Stimulated activated CD4-positive, alpha-beta T cell treated with anti-CD3 and anti-CD28 coated beads, Interleukin-1b, Interleukin-23, amount 100 ng/mL, for 1 hour (primary cell): Measurements from ENCODE around the gene ARHGAP15.

Source experiments
- DNase-seq, 2 donors: peaks; one replicate each; pipeline ENCODE4 v3.0.0-alpha.2; 2020; ENCODE audit warnings: low read depth in 2 of 2

The ARHGAP15 gene

GRCh38 chr2:143399631-143400069 is 270.4 kb downstream of the ARHGAP15 start:
- no peak for DNase-seq

DNA sequence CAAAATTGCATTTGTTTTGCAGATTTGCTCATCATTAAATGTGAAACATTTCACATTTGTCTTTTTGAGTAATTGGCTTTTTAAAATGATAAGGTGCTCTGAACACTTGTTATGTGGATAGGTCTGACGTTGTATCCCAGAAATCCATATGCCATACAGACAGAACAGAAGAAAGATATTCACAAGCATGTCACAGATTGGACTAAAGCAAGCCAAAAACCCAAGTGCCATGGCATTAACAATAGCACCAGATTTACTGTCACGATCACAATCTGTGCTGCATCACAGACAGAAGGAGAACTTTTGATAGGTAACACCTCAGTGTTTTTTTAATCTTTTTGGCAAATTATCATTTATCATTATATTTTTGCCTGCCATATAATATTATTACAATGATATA is 272.6 kb downstream of the ARHGAP15 start:
- no peak for DNase-seq

GRCh38 chr2:143402451-143402850 is 273.2 kb downstream of the ARHGAP15 start:
- no peak for DNase-seq

GRCh38 chr2:143410082-143410897 is 281.1 kb downstream of the ARHGAP15 start:
- DNase-seq: no peak

DNA sequence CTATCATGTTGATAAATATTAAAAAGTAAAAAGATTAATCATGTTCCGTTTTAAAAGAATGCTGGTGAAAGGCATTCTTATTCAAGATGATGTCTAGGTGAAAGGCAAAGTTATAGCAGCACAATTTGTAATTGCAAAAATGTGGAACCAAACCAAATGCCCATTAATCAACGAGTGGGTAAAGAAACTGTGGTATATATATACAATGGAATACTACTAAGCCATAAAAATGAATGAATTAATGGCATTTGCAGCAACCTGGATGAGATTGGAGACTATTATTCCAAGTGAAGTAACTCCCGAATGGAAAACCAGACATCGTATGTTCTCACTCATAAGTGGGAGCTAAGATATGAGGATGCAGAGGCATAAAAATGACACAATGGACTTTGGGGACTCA is 286.4 kb downstream of the ARHGAP15 start:
- DNase-seq: no peak

- DNase-seq: no peak
Observed at GRCh38 chr2:143417428-143417827, 288.2 kb downstream of the ARHGAP15 start.

- DNase-seq: no peak
Observed at GRCh38 chr2:143420313-143420712, 291.1 kb downstream of the ARHGAP15 start.

GRCh38 chr2:143422681-143423080 is 293.5 kb downstream of the ARHGAP15 start:
- DNase-seq: no peak

DNA sequence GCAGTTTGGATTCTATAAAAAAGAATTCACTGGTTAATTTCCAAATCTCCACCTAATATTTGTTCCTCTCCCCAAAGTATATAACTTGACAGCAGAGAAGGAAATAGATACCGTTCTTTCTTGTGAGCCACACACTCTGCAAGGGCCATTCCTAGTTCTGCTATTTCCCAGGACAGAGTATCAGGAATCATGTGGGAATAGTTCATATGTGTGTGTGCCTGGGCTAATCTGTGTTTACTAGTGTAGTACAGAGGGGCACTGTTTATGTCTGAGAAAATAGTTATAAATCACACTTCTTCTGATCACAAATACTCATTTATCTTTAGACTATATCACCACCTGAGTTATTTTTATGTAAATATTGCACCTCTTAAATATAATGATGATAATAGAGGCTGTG is 296.7 kb downstream of the ARHGAP15 start:
- no peak for DNase-seq

- no peak for DNase-seq
Observed at GRCh38 chr2:143426296-143426695, 297.1 kb downstream of the ARHGAP15 start.

DNA sequence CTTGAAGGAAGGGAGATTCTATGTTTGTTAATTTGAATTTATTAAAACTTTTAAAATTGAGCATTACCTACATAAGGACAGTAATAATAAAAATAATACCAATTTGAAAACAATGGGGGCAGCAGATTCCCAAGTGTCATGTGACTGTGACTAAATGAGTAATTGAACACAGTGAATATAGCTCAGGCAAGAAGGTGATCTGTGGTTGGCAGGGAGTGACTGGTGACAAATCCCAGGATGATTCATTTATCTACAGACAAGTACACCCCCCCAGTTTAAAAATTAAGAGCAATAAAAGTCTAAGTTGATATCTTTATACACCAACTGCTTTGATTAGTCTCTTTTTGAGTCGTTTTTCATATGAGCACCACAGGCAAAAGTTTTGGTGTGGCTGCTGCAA is 299.5 kb downstream of the ARHGAP15 start:
- no peak for DNase-seq

GRCh38 chr2:143429932-143430679 is 300.9 kb downstream of the ARHGAP15 start:
- DNase-seq: no peak

GRCh38 chr2:143431316-143431715 is 302.1 kb downstream of the ARHGAP15 start:
- no peak for DNase-seq

- no peak for DNase-seq
Observed at GRCh38 chr2:143433251-143433650, 304.0 kb downstream of the ARHGAP15 start.

DNA sequence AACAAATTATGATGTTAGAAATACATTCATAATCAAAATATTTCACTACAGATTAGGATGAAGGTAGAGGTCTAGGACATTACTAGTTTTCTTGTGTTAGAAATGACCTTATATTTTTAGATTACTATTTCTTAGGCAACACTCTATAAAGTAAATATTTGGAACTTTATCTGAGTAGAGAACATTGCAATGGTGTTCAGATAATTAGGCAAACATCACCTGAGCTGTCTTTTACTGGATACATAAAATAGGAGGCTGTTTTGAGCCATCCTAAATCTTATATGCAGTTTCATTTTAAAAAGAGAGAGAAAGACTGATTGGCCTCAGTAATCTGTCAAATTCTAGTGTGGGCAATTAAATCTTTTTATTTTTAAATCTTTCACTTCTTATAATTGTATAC is 304.6 kb downstream of the ARHGAP15 start:
- no peak for DNase-seq

DNA sequence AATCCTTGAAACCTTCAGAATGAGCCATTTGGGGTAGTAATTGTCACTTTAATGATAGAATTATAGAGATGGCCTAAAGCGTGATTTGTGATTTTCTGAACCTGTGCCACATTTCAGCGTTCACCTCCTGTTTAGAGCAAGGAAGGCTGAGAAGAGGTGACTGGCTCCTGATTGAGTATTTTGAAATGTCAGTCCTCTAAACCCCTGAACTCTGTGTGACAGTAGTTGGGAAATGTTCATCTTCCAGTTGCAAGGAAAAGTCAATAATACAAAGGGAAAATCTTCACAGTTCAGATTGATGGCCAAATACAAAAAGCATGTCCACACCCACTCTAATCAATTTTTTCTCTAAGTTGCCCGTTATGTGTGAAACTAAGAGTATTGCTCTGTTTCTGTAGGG is 305.2 kb downstream of the ARHGAP15 start:
- no peak for DNase-seq

GRCh38 chr2:143435131-143435530 is 305.9 kb downstream of the ARHGAP15 start:
- DNase-seq: no peak

DNA sequence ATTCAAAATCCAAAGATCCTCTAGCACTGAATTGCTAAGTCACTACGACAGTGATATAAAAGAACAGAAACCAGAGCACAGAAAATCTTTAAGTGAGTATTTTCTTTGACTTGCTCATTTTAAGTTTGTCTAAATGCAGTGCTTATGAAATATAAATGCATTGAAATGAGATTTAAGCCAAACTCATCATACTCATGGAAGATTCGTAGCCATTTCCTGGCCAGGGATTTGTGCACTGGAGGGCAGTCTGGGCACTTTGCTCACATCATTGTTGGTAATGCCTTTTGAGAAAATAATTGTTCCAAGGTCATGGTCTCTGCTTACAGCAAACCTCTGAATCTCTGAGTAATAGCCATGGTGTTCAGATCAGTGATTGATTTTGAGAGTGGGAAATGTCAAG is 307.7 kb downstream of the ARHGAP15 start:
- DNase-seq: no peak

DNA sequence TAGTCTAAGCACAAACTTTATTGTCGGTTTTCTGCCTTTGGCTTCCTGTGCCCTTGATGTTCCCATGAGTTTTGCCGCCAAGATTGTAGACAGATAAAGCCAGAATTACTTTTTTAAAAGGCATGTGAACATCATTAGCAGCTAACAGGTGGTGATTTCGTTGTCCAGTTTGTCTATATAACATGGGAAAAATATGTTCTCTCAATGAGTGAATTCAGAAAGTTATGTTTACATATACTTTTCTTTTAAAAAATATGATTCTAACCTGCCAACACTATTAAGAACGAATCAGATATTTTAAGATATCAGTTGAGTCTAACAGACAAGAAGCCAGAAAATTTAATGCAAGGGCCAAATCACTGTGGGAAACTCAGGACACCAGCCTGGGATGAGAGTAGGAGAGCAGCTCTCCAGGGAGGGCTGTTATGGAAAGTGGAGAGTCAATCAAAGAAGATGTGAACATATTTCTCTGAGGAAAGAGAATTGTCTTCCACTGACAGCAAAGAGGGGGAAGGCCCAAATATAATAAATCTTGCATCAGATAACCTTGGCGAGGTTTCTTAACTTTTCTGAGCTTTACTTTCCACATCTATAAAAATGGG is 311.3 kb downstream of the ARHGAP15 start:
- DNase-seq: no peak

DNA sequence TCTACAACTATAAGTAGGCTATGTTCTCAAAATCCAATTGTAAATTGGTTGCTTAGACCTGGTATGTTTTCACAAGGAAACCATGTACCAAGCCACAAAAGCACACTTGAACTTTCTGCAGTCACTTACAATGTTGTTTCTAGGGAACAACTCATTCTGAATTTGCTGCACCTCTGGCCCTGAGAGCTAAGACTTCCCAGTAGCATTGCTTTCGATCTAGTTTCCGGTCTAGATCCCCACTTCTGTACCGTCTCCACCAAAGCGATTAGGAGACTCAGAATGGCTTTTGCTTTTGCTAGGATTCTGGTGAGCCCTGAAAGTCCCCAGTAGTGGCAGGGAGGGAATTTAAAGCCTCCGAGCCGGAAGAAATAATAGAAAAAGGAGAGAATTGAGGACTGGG is 313.0 kb downstream of the ARHGAP15 start:
- DNase-seq: no peak

DNA sequence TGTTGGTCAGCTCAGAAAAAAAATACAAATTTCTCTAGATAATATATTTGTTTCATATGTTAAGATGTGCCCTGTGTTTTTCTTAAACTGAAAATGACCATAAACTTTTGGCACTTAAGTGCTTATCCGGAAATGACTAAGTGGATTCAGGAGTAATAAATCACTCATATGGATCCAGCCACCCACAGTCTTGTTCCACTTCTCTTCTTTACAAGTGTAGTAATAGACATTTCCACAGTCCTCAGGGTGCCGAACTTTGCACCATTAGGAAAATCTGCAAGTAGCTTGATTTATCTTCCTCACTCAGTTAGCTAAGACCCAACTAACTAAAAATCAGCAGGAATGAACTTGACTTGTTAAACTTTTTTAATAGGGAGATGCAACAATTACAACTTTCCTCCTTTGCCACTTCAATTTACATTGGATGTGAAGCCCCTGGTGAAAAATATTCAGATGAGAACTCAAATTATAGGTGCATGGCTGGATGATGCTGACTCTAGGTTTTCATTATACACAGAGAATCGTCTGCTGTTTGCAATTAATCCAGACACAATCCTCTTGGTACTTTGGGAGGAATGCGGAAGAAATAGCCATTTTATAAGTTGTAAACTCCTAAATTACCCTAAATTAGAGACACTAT is 322.5 kb downstream of the ARHGAP15 start:
- no peak for DNase-seq

- no peak for DNase-seq
Observed at GRCh38 chr2:143452817-143453451, 323.7 kb downstream of the ARHGAP15 start.
